HUES48 (cell line): ENCODE measurements around the gene FBXL7.

Experiments
- H3K27ac ChIP-seq: one replicate; pipeline ENCODE4 v1.7.0; 2013; ENCODE audit warnings: low read depth, low read length, inconsistent platforms
- H3K27me3 ChIP-seq: 2 replicates; pipeline ENCODE4 v1.6.1; 2013; ENCODE audit warnings: mild to moderate bottlenecking, low read length; ENCODE audit not compliant: control insufficient read depth, insufficient read depth
- H3K36me3 ChIP-seq: 2 replicates; pipeline ENCODE4 v1.6.1; 2013; ENCODE audit warnings: low read length; ENCODE audit not compliant: control insufficient read depth, insufficient read depth
- H3K4me1 ChIP-seq: 2 replicates; pipeline ENCODE4 v1.6.1; 2013; ENCODE audit warnings: mild to moderate bottlenecking, low read length; ENCODE audit not compliant: control insufficient read depth, insufficient read depth
- H3K4me3 ChIP-seq: 2 replicates; pipeline ENCODE4 v1.5.1; 2013; ENCODE audit warnings: mild to moderate bottlenecking, low read depth, low read length
- H3K9ac ChIP-seq: 2 replicates; pipeline ENCODE4 v1.6.1; 2013; ENCODE audit warnings: mild to moderate bottlenecking, low read depth, low read length, moderate library complexity
- H3K9me3 ChIP-seq: 2 replicates; pipeline ENCODE4 v1.6.1; 2013; ENCODE audit warnings: low read length; ENCODE audit not compliant: control insufficient read depth, insufficient read depth

The FBXL7 gene

DNA sequence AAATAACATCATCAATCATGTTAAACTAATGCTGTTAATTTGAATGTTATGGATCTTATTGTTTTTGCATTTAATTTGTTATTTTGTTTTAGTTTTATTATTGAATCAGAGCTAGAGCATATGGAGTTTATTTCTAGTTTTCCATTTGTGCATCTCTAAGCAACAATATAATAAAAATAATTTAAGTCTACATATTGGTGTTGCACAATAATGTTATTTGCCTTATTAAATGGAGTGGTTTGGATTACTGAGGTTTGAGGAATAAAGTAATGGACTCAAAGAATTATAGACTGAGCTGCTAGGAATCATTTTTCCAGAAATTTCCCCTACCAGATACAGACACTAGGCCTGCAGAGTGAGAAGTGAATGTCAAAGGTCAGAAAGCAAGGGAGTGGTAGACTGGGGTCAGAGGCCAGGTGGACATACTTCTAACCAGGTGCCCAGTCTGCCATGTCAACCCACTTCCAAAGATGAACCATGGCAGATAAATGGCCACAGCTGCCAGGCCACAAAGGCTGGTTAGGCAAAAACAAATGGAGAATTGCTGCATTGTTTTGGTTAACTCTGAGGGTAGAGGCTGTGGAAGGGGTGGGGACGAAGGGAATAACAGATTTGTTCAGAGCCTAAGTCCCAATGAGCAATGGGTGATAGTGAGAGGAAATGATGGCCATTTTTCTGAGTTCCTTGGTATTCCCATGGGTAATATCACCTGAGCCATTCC, 113.1 kb downstream of the FBXL7 start:
- Histone ChIP-seq H3K36me3 (no peaks in the 10 kb centered on the region), H3K27me3 (no peaks in the 10 kb centered on the region), H3K9ac (no peak overlapping the region), H3K27ac (no peak overlapping the region), H3K4me1 (peaks cover 11% of the 10 kb centered on the region), H3K4me3 (no peak overlapping the region), H3K9me3 (no peaks in the 10 kb centered on the region)

DNA sequence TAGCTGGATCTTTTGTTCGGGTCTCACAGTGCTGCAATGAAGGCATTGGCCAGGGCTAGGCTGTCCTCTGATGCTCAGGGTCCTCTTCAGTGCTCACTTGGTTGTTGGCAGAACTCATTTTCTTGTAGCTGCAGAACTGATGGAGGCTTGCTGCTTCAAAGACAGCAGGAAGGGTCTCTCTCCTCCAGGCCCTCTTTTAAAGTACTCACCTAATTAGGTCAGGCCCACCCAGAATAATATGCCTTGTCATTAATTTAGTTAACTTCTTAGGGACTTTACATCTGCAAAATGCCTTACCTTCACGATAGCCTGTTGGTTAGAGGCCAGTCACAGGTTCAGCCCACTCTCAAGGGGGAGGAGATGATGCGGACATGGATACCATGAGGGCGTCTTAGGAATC, 114.7 kb downstream of the FBXL7 start:
- H3K9me3 ChIP-seq: no peaks in the 10 kb centered on the region
- no peak overlapping the region for H3K27ac ChIP-seq
- no peak overlapping the region for H3K4me3 ChIP-seq
- no peak overlapping the region for H3K9ac ChIP-seq
- H3K27me3 ChIP-seq: no peaks in the 10 kb centered on the region
- H3K4me1 ChIP-seq: peaks cover 9% of the 10 kb centered on the region
- H3K36me3 ChIP-seq: no peaks in the 10 kb centered on the region

DNA sequence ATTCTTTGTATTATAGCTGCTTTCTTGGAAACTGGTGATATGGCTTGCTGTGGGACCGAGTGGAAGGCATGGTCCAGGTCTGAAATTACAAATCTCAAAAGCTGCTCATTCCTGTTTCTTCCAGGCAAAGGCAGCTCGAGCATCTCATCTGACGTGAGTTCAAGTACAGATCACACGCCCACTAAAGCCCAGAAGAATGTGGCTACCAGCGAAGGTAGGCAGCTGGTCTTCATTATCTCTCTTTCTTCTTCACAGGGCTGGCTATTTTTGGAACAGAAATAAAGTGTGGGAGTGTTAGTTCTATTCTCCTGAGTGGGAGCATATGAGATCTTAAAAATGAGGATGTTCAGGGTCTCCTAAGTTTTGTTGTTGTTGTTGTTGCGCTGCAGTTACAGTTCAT, 115.9 kb downstream of the FBXL7 start:
- Histone ChIP-seq H3K9me3 (no peaks in the 10 kb centered on the region), H3K27me3 (no peaks in the 10 kb centered on the region), H3K27ac (no peak overlapping the region)

DNA sequence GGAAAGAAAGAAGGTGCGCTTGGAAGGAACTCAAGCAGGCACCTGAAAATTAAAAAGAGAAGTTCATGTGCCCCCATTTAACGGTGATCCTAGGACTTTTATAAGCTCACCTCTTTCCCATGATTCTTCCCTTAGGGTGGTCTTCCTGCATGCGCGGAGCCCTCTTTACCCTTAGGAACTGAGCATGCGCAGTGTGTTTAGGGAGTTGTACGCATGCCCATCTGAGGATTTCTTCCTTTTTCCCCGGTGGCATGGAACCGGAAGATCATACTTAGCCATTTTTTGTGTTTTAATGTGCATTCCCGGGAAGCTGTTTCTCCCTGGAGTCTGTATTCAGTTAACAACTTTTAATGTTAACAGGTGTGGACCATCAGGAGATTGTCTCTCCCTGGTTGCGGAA, 119.0 kb downstream of the FBXL7 start:
- H3K4me1 ChIP-seq: no peaks in the 10 kb centered on the region
- H3K27me3 ChIP-seq: no peaks in the 10 kb centered on the region
- no peak overlapping the region for H3K27ac ChIP-seq
- no peak overlapping the region for H3K4me3 ChIP-seq
- no peaks in the 10 kb centered on the region for H3K36me3 ChIP-seq
- no peaks in the 10 kb centered on the region for H3K9me3 ChIP-seq
- H3K9ac ChIP-seq: no peak overlapping the region

More for the DNA sequence above, 115.9 kb downstream of the FBXL7 start:
- no peak overlapping the region for H3K9ac ChIP-seq
- H3K36me3 ChIP-seq: no peaks in the 10 kb centered on the region
- no peak overlapping the region for H3K4me3 ChIP-seq
- H3K4me1 ChIP-seq: no peaks in the 10 kb centered on the region

DNA sequence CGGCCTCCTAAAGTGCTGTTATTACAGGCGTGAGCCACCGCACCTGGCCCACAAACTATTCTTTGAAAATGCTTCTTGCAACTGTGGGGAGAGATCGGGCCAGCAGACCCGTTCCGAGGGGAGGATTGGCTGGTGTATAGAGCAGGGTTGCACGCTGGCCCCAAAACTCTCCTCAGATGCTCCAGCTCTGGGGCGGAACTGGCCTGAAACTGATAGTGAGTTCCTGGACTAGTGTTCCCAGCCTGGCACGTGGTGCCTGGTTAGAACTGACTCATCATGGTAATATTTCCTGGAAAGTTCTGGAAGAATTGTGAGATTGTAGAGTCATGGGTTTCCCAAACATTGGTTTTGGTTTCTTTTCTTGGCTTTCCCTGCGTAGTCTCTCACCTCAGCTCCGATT, 120.5 kb downstream of the FBXL7 start:
- Histone ChIP-seq H3K27ac (no peak overlapping the region), H3K9me3 (no peaks in the 10 kb centered on the region), H3K4me1 (no peaks in the 10 kb centered on the region), H3K27me3 (no peaks in the 10 kb centered on the region), H3K4me3 (no peak overlapping the region), H3K36me3 (no peaks in the 10 kb centered on the region), H3K9ac (no peak overlapping the region)

DNA sequence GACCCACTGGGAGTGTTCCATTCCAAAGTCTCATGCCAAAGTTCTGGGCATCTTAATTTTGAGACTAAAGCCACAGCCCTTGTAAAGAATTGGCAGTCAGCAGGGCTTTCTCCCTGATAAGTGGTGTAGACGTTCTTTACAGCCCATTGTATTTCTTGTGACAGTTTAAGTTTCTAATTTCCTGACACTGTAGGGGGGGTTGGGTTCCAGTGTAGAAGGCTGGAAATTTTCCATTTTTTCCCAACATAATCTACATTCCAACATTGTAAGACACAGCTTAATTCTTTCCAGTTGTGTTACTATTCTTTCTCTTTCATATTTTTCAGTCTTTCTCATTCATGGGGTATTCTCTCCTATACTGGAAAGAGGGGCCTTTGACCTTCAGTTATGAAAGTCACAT, 121.1 kb downstream of the FBXL7 start:
- H3K36me3 ChIP-seq: no peaks in the 10 kb centered on the region
- no peaks in the 10 kb centered on the region for H3K9me3 ChIP-seq
- no peak overlapping the region for H3K4me3 ChIP-seq
- no peaks in the 10 kb centered on the region for H3K4me1 ChIP-seq
- H3K27me3 ChIP-seq: no peaks in the 10 kb centered on the region
- H3K9ac ChIP-seq: no peak overlapping the region
- H3K27ac ChIP-seq: no peak overlapping the region

DNA sequence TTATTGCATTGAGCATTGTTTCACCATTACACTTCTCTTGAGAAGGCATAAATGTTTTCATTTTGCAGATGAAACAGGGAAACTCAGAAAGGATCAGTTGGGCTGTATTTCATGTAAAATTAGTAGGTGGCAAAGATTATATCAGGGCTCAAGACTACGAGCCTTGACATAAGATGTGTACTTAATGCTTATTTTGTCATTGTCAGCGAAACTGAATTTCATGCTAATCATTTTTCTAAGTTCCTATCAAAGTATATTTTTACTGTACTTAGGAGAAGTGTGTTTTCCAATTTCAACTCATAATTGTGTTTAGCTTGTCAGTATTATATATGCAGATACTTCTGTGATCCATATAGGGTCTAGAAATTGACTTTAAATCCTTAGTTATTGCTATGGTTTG, 123.8 kb downstream of the FBXL7 start:
- Histone ChIP-seq H3K4me3 (no peak overlapping the region), H3K36me3 (no peaks in the 10 kb centered on the region), H3K27me3 (no peaks in the 10 kb centered on the region), H3K27ac (no peak overlapping the region), H3K9ac (no peak overlapping the region), H3K9me3 (no peaks in the 10 kb centered on the region), H3K4me1 (no peaks in the 10 kb centered on the region)

DNA sequence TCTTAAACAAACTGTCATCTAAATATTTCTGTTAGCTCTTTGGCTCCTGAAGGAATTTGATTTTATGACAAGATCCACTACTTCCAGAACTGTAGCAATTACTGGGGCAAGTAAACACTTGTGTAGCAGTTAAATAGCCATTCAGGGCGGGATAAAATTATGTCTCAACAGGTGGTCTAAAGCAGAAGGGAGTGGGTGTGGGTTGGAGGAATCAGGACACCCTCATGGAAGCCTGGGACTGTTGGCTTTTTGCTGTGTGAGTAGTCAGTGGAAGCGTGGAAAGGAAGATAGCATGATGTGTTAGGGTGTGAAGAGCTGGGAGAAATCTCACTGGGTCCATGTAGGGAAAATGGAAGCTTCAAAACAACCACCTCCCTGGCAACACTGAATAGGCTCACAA, 127.1 kb downstream of the FBXL7 start:
- Histone ChIP-seq H3K9me3 (no peaks in the 10 kb centered on the region), H3K4me1 (no peaks in the 10 kb centered on the region), H3K27me3 (no peaks in the 10 kb centered on the region), H3K36me3 (no peaks in the 10 kb centered on the region), H3K27ac (no peak overlapping the region), H3K9ac (no peak overlapping the region), H3K4me3 (no peak overlapping the region)

DNA sequence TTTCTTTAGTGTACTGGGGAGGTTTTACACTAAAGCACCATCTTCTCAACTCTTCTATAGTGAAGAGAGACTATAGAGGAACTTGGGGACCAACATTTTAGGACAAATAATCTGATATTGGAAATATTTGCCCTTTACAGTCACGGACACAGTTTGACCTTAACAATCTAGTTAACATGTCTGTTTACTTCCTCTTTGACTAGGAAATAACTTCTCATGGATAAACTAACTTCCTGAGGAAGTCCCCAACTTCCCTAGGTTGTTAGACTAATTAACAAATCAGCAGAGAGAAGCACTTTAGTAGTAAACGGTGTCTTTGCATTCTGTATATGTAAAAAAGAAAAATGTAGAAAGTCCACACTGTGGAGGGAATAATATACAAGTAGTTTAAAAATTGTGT, 127.7 kb downstream of the FBXL7 start:
- Histone ChIP-seq H3K4me1 (no peaks in the 10 kb centered on the region), H3K27me3 (no peaks in the 10 kb centered on the region), H3K9ac (no peak overlapping the region), H3K36me3 (no peaks in the 10 kb centered on the region), H3K9me3 (no peaks in the 10 kb centered on the region), H3K27ac (no peak overlapping the region), H3K4me3 (no peak overlapping the region)

DNA sequence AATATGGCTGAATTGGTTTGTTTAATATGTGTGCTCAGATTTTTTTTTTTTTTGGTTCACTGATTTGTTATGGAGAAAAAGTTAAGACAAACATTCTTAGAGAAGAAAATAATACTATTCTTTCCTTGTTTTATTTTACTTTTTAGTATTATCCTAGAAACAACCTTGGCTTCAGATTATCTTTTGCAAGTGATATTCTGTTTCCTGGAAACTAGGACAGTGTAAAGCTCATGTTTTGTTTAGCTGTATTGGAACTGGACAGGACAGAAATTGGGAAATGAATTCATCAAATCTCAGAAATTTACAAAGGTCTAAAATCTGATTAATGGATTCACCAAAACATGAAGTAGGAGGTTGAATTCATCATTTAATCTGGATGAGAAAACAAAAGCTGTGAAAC, 130.5 kb downstream of the FBXL7 start:
- H3K36me3 ChIP-seq: no peaks in the 10 kb centered on the region
- H3K27me3 ChIP-seq: no peaks in the 10 kb centered on the region
- no peak overlapping the region for H3K27ac ChIP-seq
- H3K4me3 ChIP-seq: no peak overlapping the region
- H3K9me3 ChIP-seq: no peaks in the 10 kb centered on the region
- no peaks in the 10 kb centered on the region for H3K4me1 ChIP-seq
- no peak overlapping the region for H3K9ac ChIP-seq

DNA sequence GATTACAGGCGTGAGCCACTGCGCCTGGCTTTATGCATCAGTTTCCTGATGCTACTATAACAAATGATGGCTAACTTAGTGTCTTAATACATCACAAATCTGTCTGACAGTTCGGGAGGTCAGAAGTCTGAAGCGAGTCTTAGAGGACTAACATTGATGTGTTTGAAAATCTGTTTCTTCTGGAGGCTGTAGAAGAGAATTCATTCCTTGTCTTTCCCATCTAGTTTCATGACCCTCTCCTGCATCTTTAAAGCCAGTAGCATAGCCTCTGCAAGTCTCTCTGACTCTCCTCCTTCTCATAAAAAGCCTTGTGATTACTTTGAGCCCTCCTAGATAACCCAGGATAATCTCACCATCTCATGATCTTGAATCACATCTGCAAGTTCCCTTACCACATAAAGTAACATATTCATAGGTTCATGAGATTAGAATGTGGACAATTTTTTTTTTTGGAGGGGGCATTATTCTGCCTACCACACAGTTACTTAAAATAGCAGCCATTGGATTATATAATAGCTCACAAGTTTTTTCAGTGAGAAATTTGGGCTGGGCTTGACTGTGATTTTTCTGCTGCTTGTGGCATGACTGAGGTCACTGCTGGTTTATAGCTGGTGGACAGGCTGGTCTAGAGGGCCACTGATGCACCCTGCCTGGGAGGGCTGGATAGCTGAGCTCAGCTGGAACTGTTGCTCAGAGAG, 134.8 kb downstream of the FBXL7 start:
- Histone ChIP-seq H3K9me3 (no peaks in the 10 kb centered on the region), H3K9ac (no peak overlapping the region), H3K27me3 (no peaks in the 10 kb centered on the region), H3K27ac (no peak overlapping the region), H3K36me3 (no peaks in the 10 kb centered on the region), H3K4me1 (no peaks in the 10 kb centered on the region), H3K4me3 (no peak overlapping the region)
